SK-N-SH (cell line): ENCODE measurements around the gene NANOGP8. TPM values are rescaled to one million over a fixed set of nuclear protein-coding genes. Genes with fewer than 3 reads are reported as not detected.

Experiments used
- CTCF ChIA-PET: fragments of 300-600, 350-600 bp; formaldehyde crosslinking; extraction: SDS; loops from one replicate; lab custom pipeline; 2021; lab: Yijun Ruan, JAX
- POLR2A ChIA-PET: fragments of 350-600 bp; sonication (Branson Sonifier 250); formaldehyde crosslinking; extraction: SDS; loops from one replicate; lab custom pipeline; 2020; ENCODE audit warnings: antibody characterized with exemption, inconsistent platforms; lab: Yijun Ruan, JAX
- DNase-seq: peaks from one replicate; pipeline ENCODE4 v3.0.0; 2012
- H2AFZ ChIP-seq: fragments of 200-600 bp; sonication (generic); 2 replicates; pipeline ENCODE4 v1.8.1; 2016; ENCODE audit warnings: antibody characterized with exemption, mild to moderate bottlenecking, low read depth
- H3F3A ChIP-seq: fragments of 200-600 bp; sonication (generic); replicated peaks from 2 replicates; pipeline ENCODE3; 2016; ENCODE audit warnings: antibody characterized with exemption, mild to moderate bottlenecking; ENCODE audit not compliant: insufficient read depth
- H3K27ac ChIP-seq, 2 experiments: fragments of 200-500 bp in 1 of 2; fragments of 200-600 bp in 1 of 2; sonication (Bioruptor generic) in 1 of 2; sonication (generic), shearing (Covaris generic) in 1 of 2; 2 replicates each; pipeline versions ENCODE4 v1.5.1 to v1.6.1; 2014 to 2016; ENCODE audit warnings: low read depth in 2 of 2, inconsistent platforms in 1 of 2, low read length in 1 of 2, mild to moderate bottlenecking in 1 of 2, mixed read lengths in 1 of 2
- H3K27me3 ChIP-seq: fragments of 200-600 bp; sonication (generic), shearing (Covaris generic); 2 replicates; pipeline ENCODE4 v1.6.1; 2016; ENCODE audit warnings: mixed run types; ENCODE audit not compliant: insufficient read depth
- H3K36me3 ChIP-seq, 2 experiments: fragments of 200-500 bp in 1 of 2; fragments of 200-600 bp in 1 of 2; sonication (Bioruptor generic) in 1 of 2; sonication (generic) in 1 of 2; replicated peaks in 1 of 2; 2 replicates each; pipeline versions ENCODE3 to v1.5.1; 2014 to 2016; ENCODE audit warnings: low read length in 1 of 2, mild to moderate bottlenecking in 1 of 2; ENCODE audit not compliant: insufficient read depth in 2 of 2, control insufficient read depth in 1 of 2
- H3K4me1 ChIP-seq, 2 experiments: fragments of 200-500 bp in 1 of 2; fragments of 200-600 bp in 1 of 2; sonication (Bioruptor generic) in 1 of 2; sonication (generic), shearing (Covaris generic) in 1 of 2; 2 replicates each; pipeline versions ENCODE4 v1.5.1 to v1.6.1; 2014 to 2016; ENCODE audit warnings: low read depth in 1 of 2, low read length in 1 of 2, mixed run types in 1 of 2; ENCODE audit not compliant: insufficient read depth in 2 of 2, control insufficient read depth in 1 of 2
- H3K4me2 ChIP-seq: fragments of 200-600 bp; sonication (generic), shearing (Covaris generic); 2 replicates; pipeline ENCODE4 v1.6.1; 2017; ENCODE audit warnings: mixed run types
- H3K4me3 ChIP-seq, 2 experiments: fragments of 200-500 bp in 1 of 2; fragments of 200-600 bp in 1 of 2; sonication (Bioruptor generic) in 1 of 2; sonication (generic), shearing (Covaris generic) in 1 of 2; 2 replicates each; pipeline versions ENCODE4 v1.5.1 to v1.8.1; 2014 to 2016; ENCODE audit warnings: low read depth in 2 of 2, inconsistent platforms in 1 of 2, low read length in 1 of 2, mild to moderate bottlenecking in 1 of 2, mixed read lengths in 1 of 2, moderate library complexity in 1 of 2
- H3K79me2 ChIP-seq: fragments of 200-600 bp; sonication (generic); 2 replicates; pipeline ENCODE4 v1.8.1; 2017; ENCODE audit warnings: mild to moderate bottlenecking; ENCODE audit not compliant: insufficient read depth
- H3K9ac ChIP-seq: fragments of 200-600 bp; sonication (generic); 2 replicates; pipeline ENCODE4 v1.6.1; 2017; ENCODE audit warnings: mixed run types
- H3K9me2 ChIP-seq: fragments of 200-600 bp; sonication (generic); 2 replicates; pipeline ENCODE4 v1.6.1; 2017; ENCODE audit warnings: mixed run types
- H3K9me3 ChIP-seq: fragments of 200-600 bp; sonication (generic); 2 replicates; pipeline ENCODE4 v1.6.1; 2017; ENCODE audit warnings: mixed run types, mild to moderate bottlenecking, moderate library complexity
- H4K20me1 ChIP-seq: fragments of 200-600 bp; sonication (generic); 2 replicates; pipeline ENCODE4 v1.6.1; 2017; ENCODE audit warnings: mild to moderate bottlenecking, mixed run types; ENCODE audit not compliant: insufficient read depth
- ELF1 ChIP-seq: IDR thresholded peaks from 2 replicates; pipeline ENCODE4 v1.4.0; 2012
- EZH2phosphoT487 ChIP-seq: fragments of 200-600 bp; sonication (generic); IDR thresholded peaks from 2 replicates; pipeline ENCODE4 v1.6.1; 2017; ENCODE audit warnings: low read depth, mixed run types, mild to moderate bottlenecking, antibody characterized with exemption, moderate library complexity, borderline replicate concordance
- FOXM1 ChIP-seq: IDR thresholded peaks from 2 replicates; pipeline ENCODE4 v1.4.0; 2012; ENCODE audit warnings: low read depth, mild to moderate bottlenecking
- NRF1 ChIP-seq: IDR thresholded peaks from 2 replicates; pipeline ENCODE4 v1.6.1; 2012; ENCODE audit warnings: low read depth, mild to moderate bottlenecking, low read length
- RAD21 ChIP-seq: IDR thresholded peaks from 2 replicates; pipeline ENCODE4 v1.6.1; 2012; ENCODE audit warnings: mild to moderate bottlenecking, low read length
- RFX5 ChIP-seq: IDR thresholded peaks from 2 replicates; pipeline ENCODE4 v1.6.1; 2012; ENCODE audit warnings: mild to moderate bottlenecking, improper control_type of control experiment, low read length
- SIN3A ChIP-seq: IDR thresholded peaks from 2 replicates; pipeline ENCODE4 v1.6.1; 2012; ENCODE audit warnings: low read depth, mild to moderate bottlenecking, low read length, moderate library complexity, borderline replicate concordance
- TAF1 ChIP-seq: IDR thresholded peaks from 2 replicates; pipeline ENCODE4 v1.6.1; 2012; ENCODE audit warnings: low read depth, mild to moderate bottlenecking, low read length, moderate library complexity, borderline replicate concordance
- TCF12 ChIP-seq: IDR thresholded peaks from 2 replicates; pipeline ENCODE4 v1.4.0; 2012
- WGBS: methylation state at CpG from one replicate; pipeline ENCODE4 v1.1.6; 2017; ENCODE audit warnings: low lambda C conversion rate; 5-methylcytosine and 5-hydroxymethylcytosine counted together
- polyA plus RNA-seq, 3 experiments: library from polyadenylated mRNA; depleted of rRNA; stranded (reverse); fragments of >200 nt; gene quantifications; 2 replicates each; pipeline ENCODE4 v1.2.3, GENCODE V29; 2012
- TF ChIP-seq, protein P1 (sequence below): IDR thresholded peaks from 2 replicates; pipeline ENCODE4; 2012
- TF ChIP-seq, protein P2 (sequence below): IDR thresholded peaks from 2 replicates; pipeline ENCODE4 v1.6.1; 2012; ENCODE audit warnings: mild to moderate bottlenecking, low read depth, low read length, moderate library complexity
- TF ChIP-seq, protein P3 (sequence below): fragments of 150-350 bp; IDR thresholded peaks from 2 replicates; pipeline ENCODE4 v1.6.1; 2017; ENCODE audit warnings: antibody characterized with exemption, low read length, low read depth, borderline replicate concordance

Gene NANOGP8
- polyA plus RNA-seq, 1 of the 3 experiments (the other 2 are of a cell fraction), result not detected

- POLR2A ChIA-PET, result no interaction called here
- Histone ChIP-seq H3K27ac (no peak overlapping the region), H3K4me3 (no peak overlapping the region), H3F3A (no peaks in the 10 kb centered on the region), H3K4me2 (no peak overlapping the region), H3K4me1 (no peaks in the 10 kb centered on the region), H3K9ac (no peak overlapping the region), H2AFZ (no peak overlapping the region), H3K9me2 (no peaks in the 10 kb centered on the region), H3K27me3 (no peaks in the 10 kb centered on the region), H3K36me3 (no peaks in the 10 kb centered on the region), H3K79me2 (no peaks in the 10 kb centered on the region), H4K20me1 (no peaks in the 10 kb centered on the region), H3K9me3 (no peaks in the 10 kb centered on the region)
- 59% methylated on average over 2 of the region's 2 CpGs for WGBS
- CTCF ChIA-PET, result interaction anchor here (1.4 to 3.5 kb wide), 3 partner anchors 10 to 355 kb away, joined by 4 to 20 read pairs (median 8); no protein-coding TSS in a partner anchor
- TF ChIP-seq, protein P1, sequence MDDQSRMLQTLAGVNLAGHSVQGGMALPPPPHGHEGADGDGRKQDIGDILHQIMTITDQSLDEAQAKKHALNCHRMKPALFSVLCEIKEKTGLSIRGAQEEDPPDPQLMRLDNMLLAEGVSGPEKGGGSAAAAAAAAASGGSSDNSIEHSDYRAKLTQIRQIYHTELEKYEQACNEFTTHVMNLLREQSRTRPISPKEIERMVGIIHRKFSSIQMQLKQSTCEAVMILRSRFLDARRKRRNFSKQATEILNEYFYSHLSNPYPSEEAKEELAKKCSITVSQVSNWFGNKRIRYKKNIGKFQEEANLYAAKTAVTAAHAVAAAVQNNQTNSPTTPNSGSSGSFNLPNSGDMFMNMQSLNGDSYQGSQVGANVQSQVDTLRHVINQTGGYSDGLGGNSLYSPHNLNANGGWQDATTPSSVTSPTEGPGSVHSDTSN, result no peak
- no peak for TF ChIP-seq FOXM1
- DNase-seq, result no peak
Observed at GRCh38 chr15:35089551-35089950, 4.5 kb upstream of the NANOGP8 start.

DNA sequence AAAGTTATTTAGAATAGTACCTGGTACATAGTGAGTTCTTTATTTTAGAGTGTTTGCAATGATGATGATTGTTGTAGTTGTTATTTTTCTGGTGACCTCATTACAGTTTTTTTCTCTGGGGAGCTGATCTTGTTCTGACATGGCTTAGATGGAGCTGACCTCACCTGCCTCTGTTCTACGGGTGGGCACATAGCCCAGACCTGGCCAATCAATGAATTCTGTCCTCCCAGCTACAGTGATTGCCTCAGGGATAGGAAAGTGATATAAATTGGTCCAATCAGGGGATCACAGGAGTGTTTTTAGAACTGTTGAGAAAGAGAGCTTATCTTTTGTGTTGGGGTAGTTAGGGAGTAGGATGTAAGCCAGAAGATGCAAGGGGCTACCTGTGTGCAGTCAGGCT lies 3.2 kb upstream of the NANOGP8 start:
- Histone ChIP-seq H3K27ac (no peak overlapping the region), H3K4me1 (no peaks in the 10 kb centered on the region), H3K4me2 (no peak overlapping the region), H4K20me1 (no peaks in the 10 kb centered on the region), H3K9me2 (no peaks in the 10 kb centered on the region), H3K27me3 (no peaks in the 10 kb centered on the region), H3K4me3 (no peak overlapping the region), H2AFZ (no peak overlapping the region), H3F3A (no peaks in the 10 kb centered on the region), H3K36me3 (no peaks in the 10 kb centered on the region), H3K9me3 (no peaks in the 10 kb centered on the region), H3K79me2 (no peaks in the 10 kb centered on the region), H3K9ac (no peak overlapping the region)
- ChIA-PET POLR2A (no interaction called here), CTCF (interaction anchor here (0.9 to 2.0 kb wide), 4 partner anchors 10 to 356 kb away, joined by 3 to 10 read pairs (median 6); no protein-coding TSS in a partner anchor)
- no peak for DNase-seq
- WGBS, result 50% methylated on average over 1 of the region's 1 CpG
- TF ChIP-seq EZH2phosphoT487, result no peak
- no peak for TF ChIP-seq RAD21
- no peak for TF ChIP-seq RFX5
- no peak for TF ChIP-seq SIN3A
- no peak for TF ChIP-seq TCF12
- TF ChIP-seq ELF1, result no peak
- TF ChIP-seq, protein P2, sequence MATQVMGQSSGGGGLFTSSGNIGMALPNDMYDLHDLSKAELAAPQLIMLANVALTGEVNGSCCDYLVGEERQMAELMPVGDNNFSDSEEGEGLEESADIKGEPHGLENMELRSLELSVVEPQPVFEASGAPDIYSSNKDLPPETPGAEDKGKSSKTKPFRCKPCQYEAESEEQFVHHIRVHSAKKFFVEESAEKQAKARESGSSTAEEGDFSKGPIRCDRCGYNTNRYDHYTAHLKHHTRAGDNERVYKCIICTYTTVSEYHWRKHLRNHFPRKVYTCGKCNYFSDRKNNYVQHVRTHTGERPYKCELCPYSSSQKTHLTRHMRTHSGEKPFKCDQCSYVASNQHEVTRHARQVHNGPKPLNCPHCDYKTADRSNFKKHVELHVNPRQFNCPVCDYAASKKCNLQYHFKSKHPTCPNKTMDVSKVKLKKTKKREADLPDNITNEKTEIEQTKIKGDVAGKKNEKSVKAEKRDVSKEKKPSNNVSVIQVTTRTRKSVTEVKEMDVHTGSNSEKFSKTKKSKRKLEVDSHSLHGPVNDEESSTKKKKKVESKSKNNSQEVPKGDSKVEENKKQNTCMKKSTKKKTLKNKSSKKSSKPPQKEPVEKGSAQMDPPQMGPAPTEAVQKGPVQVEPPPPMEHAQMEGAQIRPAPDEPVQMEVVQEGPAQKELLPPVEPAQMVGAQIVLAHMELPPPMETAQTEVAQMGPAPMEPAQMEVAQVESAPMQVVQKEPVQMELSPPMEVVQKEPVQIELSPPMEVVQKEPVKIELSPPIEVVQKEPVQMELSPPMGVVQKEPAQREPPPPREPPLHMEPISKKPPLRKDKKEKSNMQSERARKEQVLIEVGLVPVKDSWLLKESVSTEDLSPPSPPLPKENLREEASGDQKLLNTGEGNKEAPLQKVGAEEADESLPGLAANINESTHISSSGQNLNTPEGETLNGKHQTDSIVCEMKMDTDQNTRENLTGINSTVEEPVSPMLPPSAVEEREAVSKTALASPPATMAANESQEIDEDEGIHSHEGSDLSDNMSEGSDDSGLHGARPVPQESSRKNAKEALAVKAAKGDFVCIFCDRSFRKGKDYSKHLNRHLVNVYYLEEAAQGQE, result no peak
- no peak for TF ChIP-seq TAF1
- TF ChIP-seq, protein P3, sequence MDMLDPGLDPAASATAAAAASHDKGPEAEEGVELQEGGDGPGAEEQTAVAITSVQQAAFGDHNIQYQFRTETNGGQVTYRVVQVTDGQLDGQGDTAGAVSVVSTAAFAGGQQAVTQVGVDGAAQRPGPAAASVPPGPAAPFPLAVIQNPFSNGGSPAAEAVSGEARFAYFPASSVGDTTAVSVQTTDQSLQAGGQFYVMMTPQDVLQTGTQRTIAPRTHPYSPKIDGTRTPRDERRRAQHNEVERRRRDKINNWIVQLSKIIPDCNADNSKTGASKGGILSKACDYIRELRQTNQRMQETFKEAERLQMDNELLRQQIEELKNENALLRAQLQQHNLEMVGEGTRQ, result no peak
- no peak for TF ChIP-seq NRF1
